ENCODE data around the gene APCDD1L.
A peak's percentile ranks its signal among the peaks of the same experiment; 100 is the strongest.

Gene APCDD1L

DNA sequence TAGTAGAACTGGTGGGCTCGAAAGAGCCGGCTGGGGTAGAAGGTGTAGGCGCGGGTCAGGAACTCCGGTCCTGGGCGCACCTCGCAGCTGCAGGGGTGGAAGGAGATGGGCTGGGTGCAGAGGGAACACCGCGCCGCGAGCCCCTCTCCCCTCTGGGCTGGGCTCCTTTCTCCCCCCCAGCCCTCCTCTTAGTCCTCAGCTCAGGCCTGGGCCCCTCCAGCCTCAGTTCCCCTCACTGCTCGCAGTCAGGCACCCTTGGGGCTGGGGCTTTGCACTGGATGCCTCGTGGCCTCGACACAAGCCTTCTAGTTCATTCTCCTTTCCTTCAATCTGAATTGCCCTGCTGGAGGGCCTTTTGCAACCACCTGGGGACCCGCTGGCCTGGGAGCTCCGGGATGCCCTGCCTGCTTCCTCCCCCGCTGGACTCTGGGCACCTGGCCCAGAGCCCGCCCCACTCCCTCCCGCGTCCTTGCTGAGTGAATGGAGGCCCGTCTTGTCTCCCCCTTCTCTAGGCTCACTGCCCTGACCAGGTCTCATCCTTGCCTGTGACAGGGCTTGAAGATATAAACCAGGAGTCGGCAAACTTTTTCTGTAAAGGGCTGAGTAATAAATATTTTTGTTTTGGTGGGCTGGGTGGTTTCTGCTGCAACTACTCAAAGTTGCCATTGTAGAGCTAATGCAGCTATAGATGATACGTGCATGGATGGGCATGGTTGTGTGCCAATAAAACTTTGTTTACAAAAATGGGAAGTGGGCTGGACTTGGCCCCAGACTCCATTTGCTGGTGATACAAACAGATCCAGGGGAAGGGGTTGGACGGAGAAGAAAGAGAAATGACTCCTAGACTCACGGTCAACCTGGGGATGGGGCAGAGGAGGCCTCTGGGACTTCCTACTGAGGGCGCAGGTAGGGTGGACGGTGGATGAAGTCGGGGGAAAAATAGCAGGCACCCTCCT is 47.3 kb downstream of the APCDD1L start:
- DNase-seq (ENCODE audit: low read depth in 1 of 2, low spot score in 1 of 2) = no peak

DNA sequence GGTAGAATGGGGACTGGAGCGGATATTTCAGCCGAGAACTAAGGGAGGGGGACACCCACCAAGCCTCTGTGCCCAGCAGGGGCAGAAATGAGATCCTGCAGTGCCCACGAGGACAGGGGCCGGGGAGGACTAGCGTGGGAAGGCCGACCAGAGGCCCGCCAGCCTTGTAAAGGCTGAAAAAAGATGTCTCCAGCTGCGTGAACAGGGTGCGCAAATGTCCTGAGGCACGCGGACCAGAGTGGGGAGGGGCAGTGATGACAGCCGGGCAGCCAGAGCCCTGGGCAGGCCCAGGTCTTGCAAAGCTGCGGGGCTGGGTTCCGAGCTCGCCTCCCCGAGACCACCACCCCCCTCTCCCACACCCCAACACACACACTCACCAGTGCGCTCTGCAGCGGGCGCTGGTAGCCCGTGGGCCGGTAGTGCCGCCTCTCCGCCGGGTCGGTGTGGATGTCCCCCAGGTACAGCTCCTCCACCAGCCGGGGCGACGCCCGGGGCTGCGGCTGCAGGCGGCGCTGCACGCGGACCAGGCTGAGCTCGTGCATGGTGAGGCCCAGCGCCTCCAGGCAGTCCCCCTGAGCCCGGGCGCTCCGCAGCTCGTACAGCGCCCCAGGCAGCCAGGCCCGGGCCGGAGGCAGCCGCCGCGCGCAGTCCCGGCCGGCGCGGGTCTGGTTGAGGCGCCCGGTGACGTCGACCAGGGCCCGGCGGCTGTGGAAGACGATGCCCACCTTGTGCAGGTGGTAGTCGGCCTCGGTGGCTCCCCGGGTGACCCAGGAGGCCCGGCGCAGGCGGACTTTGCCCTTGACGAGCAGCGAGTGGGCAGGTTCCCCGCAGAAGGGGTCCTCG is 48.2 kb downstream of the APCDD1L start:
- DNase-seq (ENCODE audit: low read depth in 1 of 2, low spot score in 1 of 2) = no peak

DNA sequence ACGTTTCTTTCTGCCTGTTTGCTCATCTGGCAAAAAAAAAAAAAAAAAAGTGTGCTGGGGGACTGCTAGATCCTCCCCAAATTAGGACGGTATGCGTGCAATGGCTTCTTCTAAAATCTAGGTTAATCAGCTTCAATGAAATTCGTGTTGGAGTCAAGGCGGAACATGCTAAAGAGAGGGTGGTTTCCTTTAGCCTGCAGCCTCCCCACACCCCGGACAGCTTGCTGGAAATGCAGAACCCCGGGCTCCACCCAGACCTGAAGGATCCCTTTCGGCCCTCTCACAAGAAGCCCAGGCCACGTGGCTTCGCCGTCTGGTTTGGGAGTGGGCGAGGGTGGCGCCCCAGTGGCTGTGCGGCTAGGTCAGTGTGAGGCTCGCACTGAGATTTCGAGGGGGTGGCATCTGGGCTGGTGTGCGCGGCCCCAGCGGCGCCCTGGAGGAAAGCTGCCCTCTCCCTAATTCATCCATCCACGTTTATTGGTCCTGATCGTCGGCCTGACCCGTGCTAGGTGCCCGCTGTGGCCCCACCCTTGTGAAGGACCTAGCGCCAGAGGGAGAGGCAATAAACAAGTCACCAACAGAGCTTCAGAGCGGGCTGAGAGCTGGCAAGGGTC is 49.0 kb downstream of the APCDD1L start:
- DNase-seq (ENCODE audit: low read depth in 1 of 2, low spot score in 1 of 2) = no peak

DNA sequence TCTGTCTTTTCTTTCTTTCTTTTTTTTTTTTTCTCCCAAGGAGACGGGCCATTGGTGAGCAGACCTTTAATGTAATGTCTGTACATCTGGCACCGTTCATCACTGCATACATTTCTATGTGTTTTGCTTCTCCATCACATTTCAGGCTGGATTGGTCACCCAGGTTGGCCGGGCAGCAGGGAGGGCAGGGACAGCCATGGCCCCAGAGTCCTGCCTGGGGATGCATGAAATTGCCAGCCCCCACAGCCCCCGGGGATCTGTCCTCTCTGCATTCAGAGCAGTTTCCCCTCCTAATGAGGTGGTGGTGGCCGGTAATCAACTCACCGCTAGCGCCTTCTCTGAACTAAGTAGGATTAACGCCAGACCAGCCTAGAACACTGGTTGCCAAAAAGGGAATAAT is 50.4 kb downstream of the APCDD1L start:
- no peak for DNase-seq (ENCODE audit: low read depth in 1 of 2, low spot score in 1 of 2)

DNA sequence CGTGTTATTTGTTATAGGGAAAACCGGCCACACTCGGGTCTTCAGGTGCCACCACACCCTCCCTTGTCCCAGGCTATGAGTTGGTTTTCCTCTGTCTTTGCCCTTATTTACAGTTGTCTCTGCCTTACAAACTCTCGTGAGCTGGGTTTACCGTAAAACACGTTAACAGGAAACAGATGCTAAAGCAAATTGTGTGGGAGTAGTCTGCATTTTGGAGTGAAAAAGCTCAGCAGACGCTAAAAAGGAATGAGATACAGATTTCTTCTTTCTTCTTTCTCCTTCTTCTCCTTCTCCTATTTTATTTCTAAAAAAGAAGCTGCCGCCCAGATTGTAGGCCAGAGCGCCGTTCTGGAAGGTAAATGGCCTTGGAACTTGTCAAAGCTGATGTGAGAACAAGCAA is 51.9 kb downstream of the APCDD1L start:
- no peak for DNase-seq (ENCODE audit: low read depth in 1 of 2, low spot score in 1 of 2)

DNA sequence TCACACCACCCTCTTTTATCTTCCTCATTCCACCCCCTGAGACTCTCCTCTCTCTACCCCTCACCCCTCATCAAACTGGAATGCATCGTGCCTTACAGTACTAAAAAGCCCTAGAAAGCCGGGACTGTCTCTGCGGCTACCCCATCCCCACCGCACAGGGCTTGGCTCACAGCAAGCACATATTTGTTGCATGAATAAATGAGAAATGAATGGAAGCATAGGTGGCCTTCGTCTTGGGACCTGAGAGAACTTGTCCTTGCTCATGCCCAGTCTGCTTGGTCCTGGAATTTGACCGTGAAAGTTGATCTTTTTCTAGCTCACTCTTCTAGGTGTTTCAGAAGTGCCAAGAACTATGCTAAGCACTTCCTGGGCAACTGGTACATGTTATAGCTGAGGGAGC is 53.3 kb downstream of the APCDD1L start:
- no peak for DNase-seq (ENCODE audit: low read depth in 1 of 2, low spot score in 1 of 2)

DNA sequence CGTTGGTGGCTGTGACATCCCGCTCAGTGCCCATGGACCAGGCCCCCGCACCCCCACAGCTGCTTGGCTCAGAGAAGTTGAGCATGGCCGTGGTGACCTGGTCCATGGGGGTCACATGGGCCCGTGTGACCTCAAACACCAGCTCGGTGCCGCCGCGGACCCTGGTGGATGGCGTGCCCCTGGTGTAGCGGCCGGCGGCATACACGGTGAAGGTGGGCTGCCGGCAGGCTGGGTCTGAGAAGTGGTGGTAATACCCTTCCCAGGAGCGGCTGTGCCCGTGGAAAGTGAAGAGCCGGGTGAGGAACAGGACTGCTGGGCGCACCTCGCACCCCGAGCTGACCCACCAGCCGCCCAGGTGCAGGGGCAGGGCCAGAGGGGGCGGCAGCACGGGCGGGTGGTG is 54.1 kb downstream of the APCDD1L start:
- no peak for DNase-seq (ENCODE audit: low read depth in 1 of 2, low spot score in 1 of 2)

DNA sequence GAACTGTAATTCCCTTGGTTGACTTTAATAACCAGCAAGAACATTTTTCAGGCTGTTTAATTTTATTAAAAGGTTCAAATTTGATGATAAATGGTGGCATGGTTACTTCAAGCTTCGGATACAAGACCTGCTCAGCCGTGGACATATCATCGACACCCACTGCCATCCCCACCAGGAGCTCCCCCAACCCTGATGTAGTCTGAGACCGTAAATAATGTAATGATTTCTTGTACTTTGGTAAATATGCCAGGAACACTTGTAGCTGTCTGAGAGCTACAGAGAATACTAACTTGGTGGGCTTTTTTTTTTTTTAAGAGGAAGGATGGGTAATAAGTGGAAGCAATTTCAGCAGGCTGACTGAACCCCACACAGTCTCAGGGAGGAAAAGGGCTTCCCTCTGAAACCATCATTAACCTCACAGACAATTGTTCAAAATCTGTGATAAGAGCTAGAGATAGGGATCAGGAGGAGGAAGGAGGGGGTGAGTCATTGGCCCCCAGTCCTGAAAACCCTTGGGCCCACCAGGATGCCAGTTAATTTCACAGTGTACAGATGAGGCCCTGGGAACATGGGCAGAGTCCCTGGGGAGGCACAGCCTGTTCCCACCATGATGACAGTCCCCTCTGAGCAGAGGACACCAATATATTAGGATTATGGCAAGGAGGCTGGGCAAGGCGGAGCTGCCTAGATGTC is 56.0 kb downstream of the APCDD1L start:
- no peak for DNase-seq (ENCODE audit: low read depth in 1 of 2, low spot score in 1 of 2)

DNA sequence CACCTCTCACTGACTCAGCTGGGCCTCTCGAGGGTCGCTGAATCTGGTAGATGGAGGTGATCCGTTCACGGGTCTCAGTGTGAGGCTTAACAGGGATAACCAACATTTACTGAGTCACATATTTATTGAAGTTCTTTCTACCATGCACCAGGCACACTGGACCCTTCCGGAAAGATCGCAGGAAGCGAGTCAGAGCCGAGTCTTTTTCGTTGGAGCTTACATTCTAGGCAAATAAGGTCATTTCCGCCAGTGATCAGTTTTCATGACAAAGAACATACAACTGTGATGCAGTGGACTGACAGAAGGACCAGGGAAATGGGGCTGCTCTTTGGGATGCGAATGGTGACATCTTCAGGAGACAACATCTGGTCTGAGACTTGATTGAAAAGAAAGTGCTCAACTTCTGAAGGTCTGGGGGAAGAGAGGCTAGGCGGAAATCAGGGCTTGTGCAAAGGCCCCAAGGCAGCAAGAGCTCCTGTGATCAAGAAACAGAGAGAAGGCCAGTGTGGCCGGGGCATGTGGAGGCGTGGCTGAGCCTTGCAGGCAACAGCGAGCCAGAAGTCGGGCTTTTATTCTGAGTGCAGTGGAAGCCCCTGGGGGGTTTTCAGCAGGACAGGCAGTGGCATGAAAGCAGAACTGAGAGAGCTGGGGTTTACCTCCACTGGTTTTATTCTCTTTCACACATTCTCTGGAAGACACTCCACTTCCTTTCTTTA is 56.7 kb downstream of the APCDD1L start:
- no peak for DNase-seq (ENCODE audit: low read depth in 1 of 2, low spot score in 1 of 2)

DNA sequence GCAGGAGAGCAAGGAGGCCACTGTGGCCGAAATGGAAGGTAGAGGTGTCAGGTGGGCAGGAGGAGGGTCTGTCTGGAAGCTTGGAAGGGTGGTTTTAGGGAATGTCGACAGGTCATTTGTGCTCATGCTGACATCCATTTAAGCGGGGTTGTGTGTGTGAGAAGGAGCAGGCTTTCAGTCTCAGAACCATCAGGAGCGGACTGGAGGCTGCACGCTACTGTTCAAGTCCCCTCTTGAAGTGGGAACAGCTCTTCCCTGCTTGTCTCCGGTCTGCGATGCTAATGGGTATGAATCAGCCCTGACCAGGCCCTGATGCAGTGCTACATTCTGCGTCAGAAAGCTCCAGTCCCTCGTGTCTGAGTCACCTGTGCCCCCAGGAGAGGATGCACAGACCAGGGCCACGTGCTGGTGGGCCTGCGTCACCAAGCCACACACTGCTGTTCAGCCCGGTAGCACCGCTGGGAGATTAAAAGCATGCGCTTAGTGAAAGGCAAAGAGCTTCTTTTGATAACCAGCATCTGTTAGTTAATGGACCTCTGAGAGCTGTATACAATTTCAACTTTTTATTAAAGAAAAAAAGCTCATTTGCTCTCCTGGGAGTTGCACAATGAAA is 58.0 kb downstream of the APCDD1L start:
- no peak for DNase-seq (ENCODE audit: low read depth in 1 of 2, low spot score in 1 of 2)

DNA sequence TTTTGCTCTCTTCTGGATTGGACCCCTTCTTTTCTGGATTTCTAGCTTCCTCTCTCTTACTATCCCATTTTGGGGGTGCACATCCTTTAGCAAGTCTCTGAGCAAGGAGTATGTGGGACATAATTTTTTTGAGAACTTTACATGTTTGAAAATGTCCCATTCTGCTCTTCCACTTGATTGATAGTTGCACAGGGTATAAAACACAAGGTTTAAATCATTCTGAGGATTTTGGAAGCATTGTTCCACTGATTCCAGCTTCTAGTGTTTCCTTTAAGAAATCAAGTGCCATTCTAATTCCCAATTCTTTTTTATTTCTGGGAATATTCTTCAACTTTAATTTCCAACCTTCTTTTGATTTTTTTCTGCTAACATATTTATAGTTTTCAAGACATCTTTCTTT is 60.7 kb downstream of the APCDD1L start:
- DNase-seq (ENCODE audit: low read depth in 1 of 2, low spot score in 1 of 2) = no peak

DNA sequence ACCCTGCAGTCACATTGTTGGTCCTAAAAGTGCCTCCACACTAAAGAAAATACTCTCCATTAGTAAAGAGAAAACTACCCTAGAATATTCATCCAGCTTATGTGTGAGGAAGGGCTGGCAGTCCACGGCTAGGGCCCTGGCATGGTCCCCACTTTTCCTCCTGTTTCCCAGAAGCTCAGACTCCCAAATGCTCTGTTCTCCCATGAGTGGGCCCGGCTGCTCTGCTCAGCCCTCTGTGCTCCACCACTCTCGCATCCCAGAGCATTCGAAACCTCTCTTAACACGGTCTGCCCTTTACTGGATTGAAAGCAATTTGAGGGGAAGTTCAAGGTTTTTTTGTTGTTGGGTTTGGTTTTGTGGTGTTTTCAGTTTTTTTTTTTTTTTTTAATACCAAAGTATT is 61.8 kb downstream of the APCDD1L start:
- DNase-seq (ENCODE audit: low read depth in 1 of 2, low spot score in 1 of 2) = no peak

DNA sequence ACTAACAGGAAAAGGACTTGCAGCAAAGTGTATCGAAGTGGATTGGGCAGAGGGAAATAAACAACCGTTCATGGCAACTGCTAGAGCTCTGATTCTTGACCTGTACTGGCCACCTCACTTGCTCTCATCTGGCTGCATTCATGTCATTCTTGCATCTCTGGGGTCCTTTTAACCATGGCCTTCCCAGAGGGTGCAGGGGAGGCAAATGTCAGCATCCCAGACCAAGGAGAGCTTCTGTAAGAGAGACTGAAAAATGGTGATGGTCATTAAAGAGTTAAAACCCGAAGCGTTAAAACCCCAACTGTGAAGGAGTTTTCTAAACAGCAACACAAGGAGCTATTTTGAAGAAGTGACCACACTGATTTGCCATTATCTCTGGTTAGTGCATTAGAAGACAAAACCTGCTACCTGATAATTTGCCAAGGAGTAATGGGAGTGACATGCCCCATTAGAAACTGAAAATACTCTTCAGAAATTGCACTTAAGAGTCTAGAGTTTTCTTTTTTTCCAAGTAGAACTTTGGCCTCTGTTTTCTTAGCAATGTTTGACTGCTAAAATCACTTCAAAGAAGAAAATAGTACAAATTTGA is 62.4 kb downstream of the APCDD1L start:
- no peak for DNase-seq (ENCODE audit: low read depth in 1 of 2, low spot score in 1 of 2)

DNA sequence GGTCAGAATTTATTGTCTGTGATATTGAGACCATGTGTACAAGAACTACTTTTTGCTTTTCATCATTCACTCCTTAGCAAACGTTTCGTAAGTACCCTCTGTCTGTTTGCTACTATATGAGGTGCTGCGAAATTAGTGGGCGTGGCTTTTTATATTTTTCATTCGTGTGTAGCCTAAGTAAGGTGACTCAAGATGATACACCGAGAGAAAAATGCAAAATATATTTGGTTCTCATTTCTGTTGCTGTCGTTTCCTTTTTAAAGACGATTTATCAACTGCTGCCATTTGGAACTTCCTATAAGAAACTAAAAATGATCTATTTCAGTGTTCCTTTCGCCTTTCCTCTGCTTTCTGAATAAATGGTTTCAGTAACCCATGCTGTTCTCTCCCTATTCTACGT is 64.9 kb downstream of the APCDD1L start:
- no peak for DNase-seq (ENCODE audit: low read depth in 1 of 2, low spot score in 1 of 2)

DNA sequence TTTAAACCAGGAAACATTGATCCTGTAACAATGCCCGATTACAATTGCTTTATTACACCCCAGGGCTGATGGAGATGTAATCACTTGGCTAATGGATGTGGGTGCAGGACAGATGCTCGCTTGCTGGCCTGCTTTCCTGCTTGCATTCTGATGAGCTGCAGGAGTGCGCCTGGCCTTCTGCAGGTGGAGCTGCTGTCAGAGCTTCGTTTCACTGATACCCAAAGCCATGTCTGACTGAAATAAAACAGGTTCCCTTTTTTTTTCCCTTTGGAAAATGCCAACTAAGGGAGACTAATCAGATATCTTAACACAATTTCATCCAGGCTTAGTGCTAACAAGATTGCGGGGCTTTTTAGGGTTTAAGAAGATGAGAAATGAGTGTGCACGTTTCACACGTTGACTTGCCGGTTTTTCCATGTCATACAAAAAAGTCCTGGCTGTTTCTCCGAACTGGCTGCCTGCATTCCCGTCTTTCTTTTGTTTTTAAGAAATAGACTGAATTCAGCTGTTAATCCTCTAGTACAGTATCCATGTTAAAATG is 65.4 kb downstream of the APCDD1L start:
- DNase-seq (ENCODE audit: low read depth in 1 of 2, low spot score in 1 of 2) = no peak

DNA sequence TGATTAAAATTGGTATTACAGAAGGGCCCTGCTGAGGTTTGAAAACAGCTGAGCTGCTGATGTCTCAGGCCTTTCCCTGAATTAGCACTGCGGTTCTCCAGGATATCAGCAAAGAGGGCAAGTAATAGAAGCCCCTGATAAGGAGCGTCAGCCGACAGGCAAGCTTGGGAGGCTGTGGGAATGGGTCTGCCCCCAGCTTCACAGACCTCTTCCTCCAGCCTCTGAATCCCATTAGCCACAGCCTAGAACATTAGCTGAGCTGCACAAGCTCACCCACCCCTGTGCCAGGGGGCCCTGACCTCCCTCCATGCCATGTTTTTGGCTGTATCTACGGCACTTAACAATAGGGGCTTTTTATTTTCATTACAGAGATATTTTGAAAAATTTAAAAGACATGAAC is 66.2 kb downstream of the APCDD1L start:
- DNase-seq (ENCODE audit: low read depth in 1 of 2, low spot score in 1 of 2) = no peak

DNA sequence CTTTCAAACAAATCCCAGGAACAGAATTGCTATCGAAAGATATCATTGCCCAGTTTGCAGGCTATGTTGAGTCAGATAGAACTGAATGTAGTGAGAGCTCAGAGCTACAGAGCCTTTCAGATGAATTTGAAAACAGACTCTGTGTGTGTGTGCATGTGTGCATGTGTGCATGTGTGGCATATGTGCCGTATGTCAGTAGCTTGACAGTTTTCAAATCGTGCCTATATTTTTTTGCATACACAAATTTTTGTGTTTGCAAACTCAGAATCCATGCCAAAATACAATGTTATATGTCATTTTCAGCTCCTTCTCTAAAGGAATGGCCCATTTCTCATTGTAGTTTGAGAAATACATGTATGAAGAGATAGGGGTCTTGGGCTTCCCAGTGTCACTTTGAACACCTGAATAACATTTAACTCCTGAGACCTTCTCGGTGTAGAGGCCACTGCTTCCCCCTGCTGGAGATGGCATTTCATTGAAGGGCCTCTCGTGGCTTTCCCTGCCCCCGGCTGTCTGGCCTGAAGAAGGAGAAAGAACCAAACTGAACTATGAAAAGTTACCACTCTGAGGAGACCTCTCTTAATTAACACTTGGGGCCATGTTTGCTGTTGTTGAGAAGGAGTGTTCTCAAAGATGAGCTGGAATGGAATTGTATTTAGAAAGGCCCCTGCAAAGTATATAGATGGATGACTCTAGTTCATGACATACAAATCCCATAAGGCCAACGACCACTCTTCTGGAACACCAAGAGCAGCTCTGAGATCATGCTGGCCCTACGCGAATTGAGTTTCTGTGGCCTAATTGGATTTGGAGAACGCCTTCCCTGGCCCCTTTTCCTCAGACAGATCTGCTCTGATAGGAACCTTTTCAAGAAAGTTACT is 67.4 kb downstream of the APCDD1L start:
- peak in 1 of 2 donors; percentile 18 for DNase-seq (ENCODE audit: low read depth in 1 of 2, low spot score in 1 of 2)

DNA sequence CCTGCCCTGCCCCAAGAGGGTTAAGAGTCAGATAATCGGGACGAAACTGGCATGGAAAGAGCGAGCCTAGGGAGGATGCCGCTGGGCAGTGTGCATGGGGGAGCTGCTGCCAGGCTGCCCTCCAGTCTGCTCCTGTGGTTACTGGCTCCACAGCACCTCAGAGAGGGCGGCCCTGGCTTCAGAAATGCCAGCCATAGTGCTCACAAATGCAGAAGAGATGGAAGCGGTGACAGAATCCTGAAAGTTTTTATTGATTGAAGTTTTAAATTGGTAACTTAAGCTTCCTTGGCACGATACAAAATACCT is 68.3 kb downstream of the APCDD1L start:
- no peak for DNase-seq (ENCODE audit: low read depth in 1 of 2, low spot score in 1 of 2)

Data from activated CD4-positive, alpha-beta T cell treated with anti-CD3 and anti-CD28 coated beads, Interleukin-2, amount 50 U/mL, for 24 hours (primary cell).